Measurements from ENCODE around the gene ERF.
"Not testable (repeated sequence)": the region's sequence is repeated elsewhere in the genome, so short reads cannot be mapped to it uniquely, and the experiment has no call there.

Gene ERF

DNA sequence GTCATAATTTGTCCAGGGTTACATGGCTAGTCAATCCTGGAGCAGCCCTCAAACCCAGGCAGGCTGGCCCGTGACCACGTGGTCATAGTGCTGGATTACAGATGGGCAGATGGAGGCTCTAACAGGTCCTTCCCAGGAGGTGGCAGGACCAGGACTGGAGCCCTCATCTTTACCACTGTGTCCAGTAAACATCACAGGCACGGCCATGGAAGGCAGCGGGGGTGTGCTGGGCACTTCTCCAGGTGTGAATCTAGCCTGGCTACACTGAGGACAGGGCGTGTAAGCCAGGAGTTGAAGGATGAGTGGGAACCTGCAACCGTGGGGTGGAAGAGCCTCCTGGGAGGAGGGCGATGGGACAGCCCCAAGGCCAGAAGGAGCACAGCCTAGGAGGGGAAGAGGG is 20.2 kb upstream of the ERF start:
- no peak for DNase-seq

DNA sequence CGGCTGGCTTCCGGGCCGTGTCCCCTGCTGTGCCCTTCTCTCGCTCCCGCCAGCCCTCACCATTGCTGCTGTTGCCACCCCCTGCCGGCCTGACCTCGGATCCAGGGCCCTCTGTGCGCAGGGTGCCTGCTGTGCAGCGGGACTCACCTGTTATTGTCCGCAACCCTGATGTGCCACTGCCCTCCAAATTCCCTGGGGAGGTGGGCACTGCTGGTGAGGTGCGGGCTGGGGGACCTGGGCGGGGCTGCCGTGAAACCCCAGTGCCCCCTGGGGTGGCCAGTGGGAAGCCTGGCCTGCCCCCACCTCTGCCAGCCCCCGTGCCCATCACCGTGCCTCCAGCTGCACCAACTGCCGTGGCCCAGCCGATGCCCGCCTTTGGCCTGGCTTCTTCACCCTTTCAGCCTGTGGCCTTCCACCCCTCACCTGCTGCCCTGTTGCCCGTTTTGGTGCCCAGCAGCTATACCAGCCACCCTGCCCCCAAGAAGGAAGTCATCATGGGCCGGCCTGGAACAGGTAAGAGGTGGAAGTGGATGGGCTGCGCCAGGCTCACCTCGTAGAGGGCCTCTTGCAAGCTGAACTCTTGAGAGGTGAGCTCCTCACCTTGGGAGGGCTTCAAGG is 19.2 kb upstream of the ERF start:
- no peak for DNase-seq

DNA sequence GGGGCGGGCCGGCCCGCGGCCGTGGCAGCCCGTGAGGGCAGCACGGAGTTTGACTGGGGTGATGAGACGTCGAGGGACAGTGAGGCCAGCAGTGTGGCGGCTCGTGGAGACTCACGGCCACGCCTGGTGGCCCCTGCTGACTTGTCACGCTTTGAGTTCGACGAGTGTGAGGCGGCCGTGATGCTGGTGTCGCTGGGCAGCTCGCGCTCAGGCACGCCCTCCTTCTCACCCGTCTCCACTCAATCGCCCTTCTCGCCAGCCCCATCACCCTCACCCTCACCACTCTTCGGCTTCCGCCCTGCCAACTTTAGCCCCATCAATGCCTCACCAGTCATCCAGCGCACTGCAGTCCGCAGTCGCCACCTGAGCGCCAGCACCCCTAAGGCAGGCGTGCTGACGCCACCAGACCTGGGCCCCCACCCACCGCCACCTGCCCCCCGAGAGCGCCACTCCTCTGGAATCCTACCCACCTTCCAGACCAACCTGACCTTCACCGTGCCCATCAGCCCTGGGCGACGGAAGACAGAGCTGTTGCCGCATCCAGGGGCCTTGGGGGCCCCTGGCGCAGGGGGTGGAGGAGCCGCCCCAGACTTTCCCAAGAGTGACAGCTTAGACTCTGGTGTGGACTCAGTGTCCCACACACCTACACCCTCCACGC is 18.6 kb upstream of the ERF start:
- no peak for DNase-seq

DNA sequence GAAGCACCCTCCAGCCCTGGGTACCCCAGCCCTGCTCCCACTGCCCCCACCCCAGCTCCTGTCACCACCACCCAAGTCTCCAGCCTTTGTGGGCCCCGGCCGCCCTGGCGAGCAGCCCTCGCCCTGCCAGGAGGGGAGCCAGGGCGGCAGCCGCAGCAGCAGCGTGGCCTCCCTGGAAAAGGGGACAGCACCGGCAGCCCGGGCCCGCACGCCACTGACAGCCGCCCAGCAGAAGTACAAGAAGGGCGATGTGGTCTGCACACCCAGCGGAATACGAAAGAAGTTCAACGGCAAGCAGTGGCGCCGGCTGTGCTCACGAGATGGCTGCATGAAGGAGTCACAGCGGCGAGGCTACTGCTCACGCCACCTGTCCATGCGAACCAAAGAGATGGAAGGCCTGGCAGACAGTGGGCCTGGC is 18.1 kb upstream of the ERF start:
- no peak for DNase-seq

DNA sequence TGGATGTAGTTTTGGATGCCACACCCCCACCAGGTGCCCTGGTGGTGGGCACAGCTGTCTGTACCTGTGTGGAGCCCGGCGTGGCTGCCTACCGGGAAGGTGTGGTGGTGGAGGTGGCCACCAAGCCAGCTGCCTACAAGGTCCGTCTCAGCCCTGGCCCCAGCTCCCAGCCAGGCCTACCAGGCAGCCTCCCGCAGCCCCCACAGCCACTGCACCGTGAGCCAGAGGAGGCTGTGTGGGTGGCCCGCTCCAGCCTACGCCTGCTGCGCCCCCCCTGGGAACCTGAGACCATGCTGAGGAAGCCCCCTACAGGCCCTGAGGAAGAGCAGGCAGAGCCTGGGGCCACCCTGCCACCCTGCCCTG is 17.6 kb upstream of the ERF start:
- no peak for DNase-seq

DNA sequence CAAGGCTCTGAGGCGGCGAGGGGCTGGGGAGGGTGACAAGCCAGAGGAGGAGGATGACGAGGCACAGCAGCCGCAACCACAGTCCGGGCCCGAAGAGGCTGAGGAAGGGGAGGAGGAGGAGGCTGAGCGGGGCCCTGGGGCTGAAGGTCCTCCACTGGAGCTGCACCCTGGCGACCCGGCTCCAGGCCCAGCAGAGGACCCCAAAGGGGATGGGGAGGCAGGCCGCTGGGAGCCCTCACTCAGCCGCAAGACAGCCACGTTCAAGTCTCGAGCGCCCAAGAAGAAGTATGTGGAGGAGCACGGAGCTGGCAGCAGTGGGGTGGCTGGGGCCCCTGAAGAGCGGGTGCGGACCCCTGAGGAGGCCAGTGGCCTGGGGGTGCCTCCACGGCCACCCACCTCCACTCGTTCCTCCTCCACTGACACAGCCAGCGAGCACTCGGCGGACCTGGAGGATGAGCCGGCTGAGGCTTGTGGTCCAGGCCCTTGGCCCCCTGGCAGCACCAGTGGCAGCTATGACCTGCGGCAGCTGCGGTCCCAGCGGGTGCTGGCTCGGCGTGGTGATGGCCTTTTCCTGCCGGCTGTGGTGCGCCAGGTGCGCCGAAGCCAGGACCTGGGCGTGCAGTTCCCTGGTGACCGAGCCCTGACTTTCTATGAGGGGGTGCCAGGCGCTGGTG is 17.1 kb upstream of the ERF start:
- no peak for DNase-seq

DNA sequence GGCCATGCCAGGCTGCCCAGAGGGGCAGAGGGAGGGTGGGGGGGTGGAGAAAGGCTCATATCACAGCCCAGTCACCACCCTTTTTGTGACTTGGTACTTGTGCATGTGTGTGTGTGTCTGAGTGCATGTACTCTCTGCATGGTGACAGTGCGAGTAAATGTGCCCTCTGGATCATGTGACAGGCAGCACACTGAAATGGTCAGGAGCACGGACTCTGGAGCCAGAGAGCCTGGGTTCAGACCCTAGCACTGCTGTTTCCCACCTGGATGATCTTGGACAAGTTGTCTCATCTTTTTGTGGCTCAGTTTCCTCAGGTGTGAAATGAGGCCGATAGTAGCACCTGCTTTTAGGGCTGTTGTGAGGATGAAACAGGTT is 16.1 kb upstream of the ERF start:
- DNase-seq, result no peak

DNA sequence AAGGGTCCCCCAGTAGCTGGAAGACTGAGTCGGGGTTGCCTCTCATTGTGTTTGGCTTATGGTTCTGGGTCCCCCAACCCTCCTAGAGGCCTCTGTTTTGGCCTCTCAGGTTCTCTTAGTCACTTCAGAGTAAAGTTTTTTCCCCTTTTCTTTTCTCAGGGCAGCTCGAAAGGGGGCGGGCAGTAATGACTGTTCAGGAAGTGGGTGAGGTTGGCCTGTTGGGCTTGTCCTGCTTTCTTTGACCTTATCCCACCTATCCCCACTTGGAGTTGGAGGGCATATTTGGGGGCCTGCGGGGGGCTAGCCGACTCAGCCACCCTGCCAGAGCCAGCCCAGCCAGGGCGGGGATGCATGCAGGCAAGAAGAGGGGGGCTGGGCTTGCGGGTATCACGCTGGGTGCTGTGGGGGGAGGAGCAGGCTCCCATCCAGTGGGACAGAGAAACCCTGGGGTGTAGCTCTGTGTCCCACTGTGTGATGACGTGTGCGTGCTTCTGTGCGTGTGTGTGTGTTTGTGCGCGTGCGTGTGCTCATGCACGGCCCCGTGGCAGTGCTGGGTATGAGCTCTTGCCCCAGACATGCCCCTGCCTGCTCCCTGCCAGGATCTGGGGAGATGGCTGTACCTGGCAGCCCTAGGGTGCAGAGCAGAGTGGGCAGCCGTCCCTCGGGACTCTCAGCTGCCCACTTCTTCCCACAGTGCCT is 15.6 kb upstream of the ERF start:
- peak; percentile 72 to 73 for DNase-seq

DNA sequence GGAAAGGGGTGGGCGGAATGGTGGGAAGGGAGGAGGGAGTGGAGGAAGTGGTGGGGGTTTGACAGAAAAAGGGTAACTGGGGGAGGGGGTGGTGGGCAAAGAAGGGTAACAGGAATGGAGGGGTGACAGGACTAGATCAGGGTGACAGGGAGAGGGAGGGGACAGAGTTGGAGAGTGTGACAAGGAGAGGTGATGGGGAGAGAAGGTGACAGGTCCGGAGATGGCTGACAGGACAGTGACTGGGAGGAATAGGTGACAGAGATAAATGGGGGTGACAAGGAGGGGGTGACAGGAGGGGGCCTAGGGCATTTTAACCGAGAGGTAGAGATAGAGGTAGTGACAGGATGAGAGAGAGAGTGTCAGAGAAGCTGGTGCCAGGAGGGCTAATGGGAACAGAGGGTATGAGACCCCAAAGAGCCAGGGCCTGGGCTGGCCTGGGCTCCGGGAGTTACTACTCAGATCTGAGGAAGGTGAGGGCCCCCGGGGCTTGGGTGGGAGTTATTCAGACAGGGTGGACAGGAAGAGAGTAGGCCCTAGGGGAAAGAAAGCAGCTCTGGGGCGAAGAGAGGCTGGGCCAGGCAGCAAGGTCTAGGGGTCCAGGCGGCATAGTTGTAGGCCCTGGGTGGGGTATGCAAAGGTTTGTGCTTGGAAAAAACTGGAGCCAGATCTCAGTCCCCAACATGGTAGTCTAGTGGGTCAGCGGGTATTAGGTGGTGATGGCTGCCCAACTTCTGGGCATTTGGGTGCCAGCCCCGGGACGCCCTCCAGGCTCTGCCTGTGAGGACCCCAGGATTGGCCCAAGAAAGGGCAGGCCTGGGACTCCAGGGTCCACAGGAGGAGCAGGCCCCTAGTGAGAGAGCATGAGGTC is 14.8 kb upstream of the ERF start:
- no peak for DNase-seq

DNA sequence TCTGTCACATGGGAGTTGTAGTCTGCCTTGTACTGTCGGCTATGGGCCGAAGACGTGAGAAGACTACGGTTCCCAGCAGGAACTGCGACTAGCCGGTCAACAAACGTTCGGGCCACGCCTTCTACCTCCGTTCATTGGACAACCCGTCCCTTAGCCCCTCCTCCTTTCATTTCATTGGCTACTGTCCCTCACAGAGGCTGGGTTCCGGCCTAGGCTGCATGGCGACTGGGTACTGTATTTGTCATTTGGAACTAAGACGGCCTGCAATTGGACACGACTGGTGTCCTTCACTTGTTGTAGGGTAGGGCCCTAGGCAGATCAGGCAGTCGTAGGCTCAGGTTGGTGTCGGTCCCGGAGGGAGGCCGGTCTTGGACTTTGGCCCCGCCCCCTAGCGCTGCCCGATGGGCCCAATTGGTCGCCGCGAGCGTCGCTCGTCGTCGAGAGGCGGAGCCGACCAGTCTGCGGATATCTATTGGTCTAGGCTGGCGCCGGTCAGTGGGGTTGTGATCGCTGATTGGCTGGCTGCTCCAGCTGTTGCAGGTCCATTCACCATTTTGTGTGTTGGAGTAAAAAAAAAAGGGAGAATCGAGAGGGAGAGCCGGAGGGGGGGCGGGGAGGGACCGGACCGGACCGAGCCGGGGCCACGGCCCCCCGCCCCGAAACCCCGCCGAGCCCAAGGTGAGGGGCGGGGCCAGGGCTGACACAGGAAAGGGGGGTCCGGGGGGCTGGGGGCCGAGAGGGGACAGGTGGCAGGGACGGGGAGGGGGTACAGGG is 14.0 kb upstream of the ERF start, which contains the start of gene CIC:
CIC (plus strand) TSS at position 549 of the 774 bp plus-strand sequence. CDS start 2,532 bp downstream, outside the sequence.
- DNase-seq, result peak; percentile 99

DNA sequence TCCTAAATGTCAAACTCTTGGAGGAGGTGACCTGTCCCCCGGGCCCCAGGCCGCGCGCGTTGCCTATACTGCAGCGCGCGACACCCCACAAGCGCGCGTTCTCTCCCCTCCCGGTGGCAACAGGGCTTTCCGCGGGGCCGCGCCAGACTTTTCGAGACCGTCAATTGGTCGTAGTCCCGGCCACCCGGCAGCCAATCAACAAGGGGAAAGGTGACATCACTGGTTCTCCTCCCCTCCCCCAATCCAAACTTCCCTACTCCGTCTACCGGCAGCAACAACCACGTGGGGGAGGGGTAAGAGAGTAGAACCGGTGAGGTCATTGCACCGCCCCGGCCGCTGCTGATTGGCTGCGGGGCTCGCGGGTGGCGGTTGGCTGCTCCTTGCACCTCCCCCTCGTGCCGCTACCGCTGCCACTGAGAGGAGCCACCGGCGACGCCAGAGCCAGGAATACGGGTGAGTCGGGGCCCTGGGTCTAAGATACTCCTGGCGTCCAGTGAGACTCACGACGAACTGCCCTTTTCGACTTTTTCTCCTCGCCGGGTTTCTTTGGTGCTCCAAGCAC is 13.3 kb upstream of the ERF start:
- DNase-seq, result peak; percentile 95 to 98

DNA sequence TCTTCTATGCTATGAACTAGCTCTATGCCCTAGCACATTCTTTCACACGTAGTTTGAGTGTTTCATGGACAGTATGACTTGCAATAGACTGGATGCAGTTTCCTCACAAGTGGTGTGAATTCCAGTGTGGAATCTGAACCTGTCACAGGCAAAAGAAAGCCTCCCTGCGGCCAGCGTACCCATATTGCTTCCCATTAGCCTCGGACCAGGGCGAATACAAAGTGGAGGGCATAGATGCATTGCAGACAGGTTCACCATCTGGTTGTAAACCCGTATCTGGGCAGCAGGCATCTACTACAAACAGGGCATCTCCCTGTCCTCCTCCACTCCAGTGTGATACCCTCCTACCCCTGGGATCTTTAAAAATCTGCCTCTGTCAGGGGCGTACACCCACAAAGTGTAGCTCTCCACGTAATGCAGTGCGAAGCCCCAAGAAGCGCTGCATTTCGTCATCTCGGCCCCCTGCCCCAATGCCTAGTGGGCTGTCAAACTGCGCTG is 12.8 kb upstream of the ERF start:
- DNase-seq, result no peak

DNA sequence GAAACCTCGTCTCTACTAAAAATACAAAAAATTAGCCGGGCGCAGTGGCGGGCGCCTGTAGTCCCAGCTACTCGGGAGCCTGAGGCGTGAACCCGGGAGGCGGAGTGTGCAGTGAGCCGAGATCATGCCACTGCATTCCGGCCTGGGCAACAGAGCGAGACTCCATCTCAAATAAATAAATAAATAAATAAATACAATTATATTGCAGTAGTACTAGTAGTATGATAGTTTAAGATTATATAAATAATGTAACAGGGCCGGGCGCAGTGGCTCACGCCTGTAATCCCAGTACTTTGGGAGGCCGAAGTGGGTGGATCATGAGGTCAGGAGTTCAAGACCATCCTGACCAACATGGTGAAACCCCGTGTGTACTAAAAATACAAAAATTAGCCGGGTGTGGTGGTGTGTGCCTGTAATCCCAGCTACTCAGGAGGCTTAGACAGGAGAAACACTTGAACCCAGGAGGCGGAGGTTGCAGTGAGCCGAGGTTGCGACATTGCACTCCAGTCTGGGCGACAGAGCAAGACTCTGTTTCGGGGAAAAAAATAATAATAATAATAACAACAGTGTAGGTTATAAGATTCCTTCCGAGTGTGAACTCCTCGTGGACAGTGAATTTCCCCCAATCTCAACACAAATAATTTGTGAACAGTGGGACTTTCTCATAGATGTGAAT is 12.1 kb upstream of the ERF start:
- not testable (repeated sequence) for DNase-seq

DNA sequence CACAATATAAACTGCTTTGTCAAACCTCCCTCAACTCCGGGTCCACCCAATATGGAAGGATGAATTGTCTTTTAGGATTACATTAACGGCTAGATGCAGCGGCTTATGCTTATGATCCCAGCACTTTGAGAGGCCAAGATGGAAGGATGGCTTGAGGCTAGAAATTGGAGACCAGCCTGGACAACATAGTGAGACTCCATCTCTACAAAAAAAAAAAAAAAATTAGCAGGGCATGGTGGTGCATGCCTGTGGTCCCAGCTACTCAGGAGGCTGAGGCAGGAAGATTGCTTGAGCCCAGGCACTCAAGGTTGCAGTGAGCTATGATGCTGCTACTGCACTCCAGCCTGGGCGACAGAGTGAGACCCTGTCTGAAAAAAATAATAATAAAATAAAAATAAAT is 11.2 kb upstream of the ERF start:
- DNase-seq, result not testable (repeated sequence)

DNA sequence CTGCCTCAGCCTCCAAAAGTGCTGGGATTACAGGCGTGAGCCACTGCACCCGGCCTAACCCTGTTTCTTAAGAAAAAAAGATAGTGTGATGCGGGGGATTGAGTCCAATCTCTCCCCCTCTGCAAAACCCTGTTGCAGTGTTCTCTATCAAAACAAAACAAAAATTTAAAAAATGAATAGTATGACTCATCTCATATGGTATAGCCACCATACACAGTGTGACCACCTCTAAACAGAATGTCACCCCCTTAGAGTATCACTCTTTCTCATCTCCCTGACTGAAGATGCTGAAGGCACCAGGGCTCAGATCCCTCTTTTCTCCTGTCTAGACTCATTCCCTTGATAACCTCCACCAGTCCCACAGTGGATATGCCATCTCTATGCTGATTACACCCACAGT is 6.8 kb upstream of the ERF start:
- no peak for DNase-seq

DNA sequence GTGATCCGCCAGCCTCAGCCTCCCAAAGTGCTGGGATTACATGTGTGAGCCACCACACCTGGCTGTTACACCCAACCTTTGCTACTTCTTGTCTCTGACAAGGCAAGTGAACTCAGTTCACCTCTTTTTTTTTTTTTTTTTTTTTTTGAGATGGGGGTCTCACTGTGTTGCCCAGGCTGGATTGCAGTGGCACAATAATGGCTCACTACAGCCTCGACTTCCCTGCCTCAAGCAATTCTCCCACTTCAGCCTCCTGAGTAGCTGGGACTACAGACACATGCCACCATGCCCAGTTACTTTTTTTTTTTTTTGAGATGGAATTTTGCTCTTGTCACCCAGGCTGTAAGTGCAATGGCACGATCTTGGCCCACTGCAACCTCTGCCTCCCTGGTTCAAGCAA is 2.9 kb upstream of the ERF start:
- not testable (repeated sequence) for DNase-seq

DNA sequence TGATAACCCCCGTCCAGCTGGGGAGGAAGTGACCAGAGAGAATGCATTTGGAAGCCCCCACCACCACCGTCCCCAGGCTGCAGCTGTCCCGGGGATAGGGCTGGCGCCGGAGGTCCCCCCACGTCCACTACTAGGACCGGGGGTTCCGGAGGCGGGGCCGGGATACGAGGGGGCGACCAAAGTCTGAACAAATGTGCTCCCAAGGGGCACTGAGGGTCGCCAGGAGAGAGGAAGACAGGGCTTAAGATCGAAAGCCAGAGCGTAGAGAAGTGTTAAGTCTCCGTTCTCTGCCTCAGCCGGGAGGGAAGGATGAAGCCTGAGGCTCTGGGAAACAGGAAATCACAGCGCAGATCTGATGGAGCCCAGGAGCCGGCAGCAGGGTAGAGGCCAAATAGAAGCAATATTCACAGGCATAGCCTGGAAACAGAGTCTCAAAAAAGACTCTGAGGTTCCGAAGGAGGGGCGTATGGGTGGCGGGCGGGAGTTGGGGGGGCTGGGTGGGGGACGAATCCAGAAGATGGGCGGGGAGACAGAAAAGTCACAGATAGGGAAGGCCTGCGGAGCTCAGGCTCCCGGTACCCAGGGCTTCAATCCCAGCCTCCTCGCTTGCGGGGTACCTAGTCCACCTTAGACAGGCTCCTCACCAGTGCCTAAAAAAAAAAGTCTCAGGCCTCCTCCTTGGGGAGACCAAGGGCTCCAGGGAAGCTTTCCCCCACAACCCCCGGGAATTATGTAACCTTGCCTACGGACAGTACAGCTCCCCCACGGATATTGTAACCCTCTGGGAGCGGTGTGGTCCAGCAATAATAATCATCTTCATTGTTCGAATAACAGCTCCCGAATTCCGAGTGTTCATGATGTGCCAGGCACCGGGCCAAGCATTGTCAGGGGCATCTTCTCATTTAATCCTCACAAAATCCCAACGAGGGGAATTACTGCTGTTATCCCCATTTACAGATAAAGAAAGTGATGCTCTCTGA is 1.1 kb upstream of the ERF start:
- no peak for DNase-seq

DNA sequence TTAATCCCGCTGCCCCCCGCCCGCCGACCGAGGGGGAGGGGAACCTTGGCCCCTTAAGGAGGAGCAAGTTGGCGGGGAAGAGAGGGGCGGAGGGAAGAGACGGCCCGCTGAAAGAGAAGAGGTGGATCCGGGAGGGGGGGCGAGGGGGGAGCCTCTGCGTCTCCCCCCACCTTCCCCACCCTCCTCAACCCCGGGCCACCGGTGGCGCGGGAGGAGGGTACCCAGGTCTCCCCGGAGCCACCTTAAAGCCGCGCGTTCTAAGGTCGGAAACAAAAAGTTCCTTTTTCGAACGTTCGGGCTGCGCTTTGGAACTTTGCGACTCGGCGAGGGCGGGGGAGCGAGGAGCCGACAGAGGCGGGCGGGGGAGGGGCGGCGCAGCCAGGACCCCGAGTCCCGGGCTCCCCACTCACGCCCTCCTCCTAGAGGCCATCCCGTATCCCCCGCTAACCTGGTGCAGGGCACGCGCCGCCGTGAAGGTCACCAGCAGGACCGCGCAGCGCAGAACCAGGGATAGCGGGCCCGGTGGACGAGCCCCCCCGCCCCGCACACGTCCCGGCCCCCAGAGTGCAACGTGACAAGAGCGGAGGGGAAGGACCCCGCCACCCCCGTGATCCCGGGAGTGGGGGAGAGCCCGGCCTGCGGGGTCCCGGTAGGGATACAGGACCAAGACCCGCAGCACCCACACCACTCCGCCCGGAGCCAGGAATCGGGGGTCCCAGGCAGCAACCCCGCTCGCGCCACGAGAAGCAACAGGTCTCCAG is 659 bp downstream of the ERF start:
- DNase-seq, result peak; percentile 80 to 82
